ENCODE results near the gene ANKMY1. TPM values are rescaled to one million over a fixed set of nuclear protein-coding genes. Genes with fewer than 3 reads are reported as not detected.

ANKMY1 gene
- polyA plus RNA-seq, 1 experiment = 2.9 TPM

DNA sequence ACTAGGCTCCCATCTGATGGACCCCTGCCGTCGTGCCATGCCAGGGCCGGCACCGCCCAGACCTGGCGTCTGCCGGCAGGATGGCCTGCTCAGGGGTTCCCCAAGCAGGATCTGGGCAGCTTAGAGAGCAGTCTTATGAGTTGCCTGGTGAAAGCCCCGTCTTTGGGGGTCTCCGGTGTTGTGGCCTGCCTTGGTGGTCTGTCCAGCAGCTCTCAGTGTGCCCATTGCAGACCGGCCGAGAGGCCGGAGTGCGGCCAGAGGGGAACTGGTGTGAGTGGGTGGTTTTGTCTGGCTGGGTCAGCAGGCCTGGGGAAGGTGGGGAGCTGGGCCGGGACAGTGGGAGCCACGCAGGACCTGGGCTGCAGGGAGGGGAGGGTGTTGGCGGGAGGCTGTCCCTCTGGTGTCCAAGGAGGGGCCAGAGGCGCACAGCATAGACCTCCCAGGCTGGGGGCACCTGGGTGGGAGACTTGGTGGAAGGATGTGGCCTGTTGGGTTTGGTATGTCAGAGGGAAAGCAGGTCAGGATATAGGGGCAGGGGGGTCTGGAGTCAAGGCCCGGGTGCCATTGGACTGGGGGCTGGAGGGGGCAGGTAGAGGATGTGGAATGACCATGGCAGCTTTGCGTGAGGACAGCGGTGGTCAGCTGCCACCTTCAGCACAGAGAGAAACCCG is 105.9 kb downstream of the ANKMY1 start:
- no peaks in the 10 kb centered on the region for H3K9me3 ChIP-seq (ENCODE audit: control insufficient read depth, insufficient read depth, low read length)
- peak overlapping the region; percentile 55 for H3K4me3 ChIP-seq (ENCODE audit: low read depth, low read length)
- ChIA-PET CTCF (interaction anchor here (1.5 kb wide), 1 partner anchor 13 kb away, joined by 4 read pairs; no protein-coding TSS in a partner anchor), POLR2A (no interaction called here)
- no peak overlapping the region for H3K27ac ChIP-seq (ENCODE audit: low read depth, low read length)
- H3K27me3 ChIP-seq (ENCODE audit: control insufficient read depth, insufficient read depth, low read length) = no peaks in the 10 kb centered on the region
- no peak for TF ChIP-seq CTCF (IDR thresholded peaks at IDR 0.05; ENCODE audit: low read depth, low read length)
- no peak for DNase-seq (ENCODE audit: low read depth, low spot score)

DNA sequence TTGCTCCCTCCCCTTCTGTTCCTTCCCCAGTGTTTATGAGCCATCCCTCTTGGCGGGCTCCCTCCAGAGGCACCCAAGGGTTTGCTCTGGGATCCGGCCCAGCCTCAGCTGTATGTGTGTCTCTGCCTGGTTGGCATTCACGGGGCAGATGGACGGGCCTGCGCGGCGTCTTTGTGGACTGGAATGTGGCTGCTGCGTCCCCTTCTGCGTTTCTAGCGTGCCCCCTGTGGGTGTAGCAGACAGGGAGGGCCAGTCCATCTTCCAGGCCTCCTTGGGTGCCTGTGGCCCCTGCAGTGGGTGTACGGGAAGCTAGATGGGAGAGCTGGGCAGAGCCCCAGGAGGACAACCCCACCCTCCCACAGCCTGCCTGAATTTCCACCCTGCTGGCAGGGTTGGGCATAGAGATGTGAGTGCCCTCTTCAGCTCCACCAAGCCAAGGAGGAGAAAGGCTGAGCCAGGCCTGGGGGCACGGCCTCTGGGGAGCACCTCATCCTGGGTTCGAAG is 106.6 kb downstream of the ANKMY1 start:
- H3K27ac ChIP-seq (ENCODE audit: low read depth, low read length) = no peak overlapping the region
- ChIA-PET CTCF (interaction anchor here (1.5 kb wide), 1 partner anchor 12 kb away, joined by 4 read pairs; no protein-coding TSS in a partner anchor), POLR2A (no interaction called here)
- TF ChIP-seq CTCF (IDR thresholded peaks at IDR 0.05; ENCODE audit: low read depth, low read length) = no peak
- H3K9me3 ChIP-seq (ENCODE audit: control insufficient read depth, insufficient read depth, low read length) = no peaks in the 10 kb centered on the region
- H3K27me3 ChIP-seq (ENCODE audit: control insufficient read depth, insufficient read depth, low read length) = no peaks in the 10 kb centered on the region
- no peak for DNase-seq (ENCODE audit: low read depth, low spot score)
- no peak overlapping the region for H3K4me3 ChIP-seq (ENCODE audit: low read depth, low read length)

- Histone ChIP-seq H3K27me3 (ENCODE audit: control insufficient read depth, insufficient read depth, low read length) (no peaks in the 10 kb centered on the region), H3K4me3 (ENCODE audit: low read depth, low read length) (no peak overlapping the region), H3K9me3 (ENCODE audit: control insufficient read depth, insufficient read depth, low read length) (no peaks in the 10 kb centered on the region), H3K27ac (ENCODE audit: low read depth, low read length) (no peak overlapping the region)
- ChIA-PET CTCF (interaction anchor here (1.2 to 1.5 kb wide), 3 partner anchors 12 to 218 kb away, joined by 3 to 5 read pairs (median 4); no protein-coding TSS in a partner anchor), POLR2A (no interaction called here)
- DNase-seq (ENCODE audit: low read depth, low spot score) = no peak
- no peak for TF ChIP-seq CTCF (IDR thresholded peaks at IDR 0.05; ENCODE audit: low read depth, low read length)
Measured at GRCh38 chr2:240450532-240451107, 107.2 kb downstream of the ANKMY1 start.

GRCh38 chr2:240449764-240450531 is 107.8 kb downstream of the ANKMY1 start:
- no peak overlapping the region for H3K27ac ChIP-seq (ENCODE audit: low read depth, low read length)
- TF ChIP-seq CTCF (IDR thresholded peaks at IDR 0.05; ENCODE audit: low read depth, low read length) = no peak
- POLR2A ChIA-PET = no interaction called here
- H3K4me3 ChIP-seq (ENCODE audit: low read depth, low read length) = no peak overlapping the region
- CTCF ChIA-PET = interaction anchor here (1.2 to 1.5 kb wide), 3 partner anchors 11 to 217 kb away, joined by 3 to 5 read pairs (median 4); no protein-coding TSS in a partner anchor
- no peaks in the 10 kb centered on the region for H3K9me3 ChIP-seq (ENCODE audit: control insufficient read depth, insufficient read depth, low read length)
- DNase-seq (ENCODE audit: low read depth, low spot score) = no peak
- H3K27me3 ChIP-seq (ENCODE audit: control insufficient read depth, insufficient read depth, low read length) = no peaks in the 10 kb centered on the region

Measured in AG04450 (cell line).